Fibroblast of mammary gland (primary cell): ENCODE data around the gene VPS13A.

Experiments
- DNase-seq: peaks from one replicate; pipeline ENCODE4 v3.0.0-alpha.2; 2010; ENCODE audit warnings: low read depth
- H3K4me3 ChIP-seq: 2 replicates; pipeline ENCODE4 v1.5.1; 2011; ENCODE audit warnings: low read depth, mild to moderate bottlenecking, low read length, moderate library complexity; ENCODE audit not compliant: control insufficient read depth
- CTCF ChIP-seq: conservative IDR thresholded peaks from 2 replicates; pipeline ENCODE4 v1.5.1; 2011; ENCODE audit warnings: low read depth, low read length, inconsistent platforms; ENCODE audit not compliant: control insufficient read depth, insufficient read depth

VPS13A gene

GRCh38 chr9:77180056-77180455 lies 2.7 kb downstream of the VPS13A start:
- no peak for DNase-seq
- no peak for TF ChIP-seq CTCF
- no peak overlapping the region for H3K4me3 ChIP-seq

GRCh38 chr9:77183581-77183980 lies 6.2 kb downstream of the VPS13A start:
- no peak for TF ChIP-seq CTCF
- no peak for DNase-seq
- no peak overlapping the region for H3K4me3 ChIP-seq

GRCh38 chr9:77188242-77188641 lies 10.9 kb downstream of the VPS13A start:
- H3K4me3 ChIP-seq: no peak overlapping the region
- no peak for DNase-seq
- TF ChIP-seq CTCF: no peak

GRCh38 chr9:77194423-77194822 lies 17.1 kb downstream of the VPS13A start:
- TF ChIP-seq CTCF: no peak

GRCh38 chr9:77210116-77210515 lies 32.8 kb downstream of the VPS13A start:
- no peak for DNase-seq
- no peak for TF ChIP-seq CTCF
- no peak overlapping the region for H3K4me3 ChIP-seq

More at GRCh38 chr9:77194423-77194822, 17.1 kb downstream of the VPS13A start:
- DNase-seq: peak; percentile 53
- H3K4me3 ChIP-seq: no peak overlapping the region

GRCh38 chr9:77211561-77211960 lies 34.2 kb downstream of the VPS13A start:
- H3K4me3 ChIP-seq: no peak overlapping the region
- DNase-seq: no peak
- no peak for TF ChIP-seq CTCF

GRCh38 chr9:77212801-77213200 lies 35.5 kb downstream of the VPS13A start:
- DNase-seq: no peak
- no peak for TF ChIP-seq CTCF
- H3K4me3 ChIP-seq: no peak overlapping the region
